ENCODE measurements around the gene TOB2.

The TOB2 gene

GRCh38 chr22:41446639-41447434, at the start of gene TOB2:
TSS of gene TOB2 (minus strand) at chr22:41446801. CDS start at chr22:41437345, 9,456 bp downstream.
- in situ Hi-C loops (cut with MboI; ENCODE audit: low sequenced_read_pairs), result no loop called here

- in situ Hi-C loops (cut with MboI; ENCODE audit: low sequenced_read_pairs), result no loop called here
Measured at GRCh38 chr22:41491374-41492100, 44.9 kb upstream of the TOB2 start.

DNA sequence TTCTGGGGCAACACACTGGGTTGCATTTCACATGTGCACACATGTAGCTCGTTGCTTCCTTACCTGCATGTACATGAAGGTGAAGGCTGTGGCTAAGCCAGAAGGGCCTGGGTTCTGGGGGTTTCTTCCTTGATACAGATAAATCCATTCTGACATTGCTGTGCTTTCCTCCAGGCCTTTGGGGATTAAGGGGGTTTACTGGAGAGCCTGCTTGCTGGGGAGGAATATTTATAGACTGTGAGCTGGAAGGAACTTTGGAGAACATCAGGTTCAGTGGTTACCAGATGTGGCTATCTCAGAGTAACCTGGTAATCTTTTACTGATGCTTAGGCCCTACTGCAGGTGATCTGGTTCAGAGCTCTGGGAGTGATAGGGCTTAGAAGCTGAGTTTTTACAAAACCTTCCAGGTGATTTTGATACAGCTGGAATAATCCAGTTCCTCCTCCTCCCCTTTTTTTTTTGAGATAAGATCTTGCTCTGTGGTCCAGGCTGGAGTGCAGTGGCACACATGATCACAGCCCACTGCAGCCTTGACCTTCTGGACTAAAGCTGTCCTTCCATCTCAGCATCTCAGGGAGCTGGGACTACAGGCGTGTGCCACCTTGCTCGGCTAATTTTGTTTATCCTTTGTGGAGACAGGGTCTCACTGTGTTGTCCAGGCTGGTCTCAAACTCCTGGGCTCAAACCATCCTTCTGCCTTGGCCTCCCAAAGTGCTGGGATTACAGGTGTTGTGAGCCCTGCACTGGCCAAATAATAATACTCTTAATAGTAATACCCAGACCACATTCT, 42.2 kb upstream of the TOB2 start:
- in situ Hi-C loops (cut with MboI; ENCODE audit: low sequenced_read_pairs), result no loop called here

DNA sequence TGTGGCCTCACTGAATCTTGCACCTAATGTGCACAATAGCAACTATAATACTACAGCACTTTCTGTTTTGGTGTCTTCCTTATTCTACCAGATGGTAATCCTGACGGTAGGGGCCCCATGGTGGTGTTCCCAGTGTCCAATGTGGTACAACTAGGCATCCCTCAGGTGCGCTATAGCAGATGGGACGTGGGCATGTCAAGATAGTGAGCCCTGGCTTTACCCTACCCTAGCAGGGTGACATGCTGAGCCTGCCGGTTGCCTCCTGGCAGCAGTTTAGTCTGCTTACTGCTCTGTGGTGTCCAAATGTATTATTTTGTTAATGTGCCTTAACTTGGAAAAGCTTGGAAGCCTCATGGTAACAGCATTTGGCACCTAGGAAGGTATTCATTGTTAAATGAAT, 41.5 kb upstream of the TOB2 start:
- in situ Hi-C loops (cut with MboI; ENCODE audit: low sequenced_read_pairs), result no loop called here

GRCh38 chr22:41487037-41487935, 40.7 kb upstream of the TOB2 start:
- in situ Hi-C loops (cut with MboI; ENCODE audit: low sequenced_read_pairs), result no loop called here

- in situ Hi-C loops (cut with MboI; ENCODE audit: low sequenced_read_pairs), result no loop called here
Measured at GRCh38 chr22:41485033-41485432, 38.4 kb upstream of the TOB2 start.

- in situ Hi-C loops (cut with MboI; ENCODE audit: low sequenced_read_pairs), result no loop called here
Measured at GRCh38 chr22:41482319-41482935, 35.8 kb upstream of the TOB2 start.

GRCh38 chr22:41481925-41482318, 35.3 kb upstream of the TOB2 start:
- in situ Hi-C loops (cut with MboI; ENCODE audit: low sequenced_read_pairs), result no loop called here

GRCh38 chr22:41481131-41481830, 34.7 kb upstream of the TOB2 start:
- in situ Hi-C loops (cut with MboI; ENCODE audit: low sequenced_read_pairs), result no loop called here

- in situ Hi-C loops (cut with MboI; ENCODE audit: low sequenced_read_pairs), result no loop called here
Measured at GRCh38 chr22:41480397-41480735, 33.8 kb upstream of the TOB2 start.

DNA sequence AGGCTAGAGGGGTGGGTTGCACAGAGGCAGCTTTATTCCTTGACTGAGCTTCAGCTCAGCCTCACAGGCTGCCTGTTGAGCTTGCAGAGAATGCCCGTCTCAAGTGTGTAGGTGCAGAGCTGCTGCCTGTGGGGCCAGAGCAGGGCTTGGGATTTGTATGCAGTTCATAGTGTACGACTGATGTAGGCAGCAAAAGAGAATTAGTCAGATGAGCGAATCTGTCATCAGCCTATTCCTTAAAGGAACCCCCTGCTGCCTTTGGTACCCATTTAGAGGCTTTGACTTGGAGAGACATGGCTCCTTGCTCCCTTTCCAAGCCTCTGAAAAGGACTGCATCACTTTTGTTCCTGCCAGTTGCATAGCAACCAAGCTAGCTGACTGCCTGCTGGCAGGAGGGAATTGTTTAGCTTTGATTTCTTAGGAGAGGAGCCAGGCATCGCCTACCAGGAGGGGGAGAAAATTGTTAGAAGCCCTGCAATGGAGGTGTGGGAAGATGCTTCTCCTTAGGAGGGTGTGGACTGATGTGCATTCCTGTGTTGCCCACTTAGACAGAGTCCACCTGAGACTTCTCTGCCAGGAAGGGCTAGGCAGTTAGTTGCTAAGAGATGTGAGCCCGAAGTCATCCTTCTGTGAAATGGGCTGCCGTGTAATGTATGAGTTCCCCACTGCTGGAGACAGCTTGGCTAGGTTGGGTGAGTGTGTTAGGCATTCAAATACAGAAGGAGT, 33.2 kb upstream of the TOB2 start:
- in situ Hi-C loops (cut with MboI; ENCODE audit: low sequenced_read_pairs), result no loop called here

DNA sequence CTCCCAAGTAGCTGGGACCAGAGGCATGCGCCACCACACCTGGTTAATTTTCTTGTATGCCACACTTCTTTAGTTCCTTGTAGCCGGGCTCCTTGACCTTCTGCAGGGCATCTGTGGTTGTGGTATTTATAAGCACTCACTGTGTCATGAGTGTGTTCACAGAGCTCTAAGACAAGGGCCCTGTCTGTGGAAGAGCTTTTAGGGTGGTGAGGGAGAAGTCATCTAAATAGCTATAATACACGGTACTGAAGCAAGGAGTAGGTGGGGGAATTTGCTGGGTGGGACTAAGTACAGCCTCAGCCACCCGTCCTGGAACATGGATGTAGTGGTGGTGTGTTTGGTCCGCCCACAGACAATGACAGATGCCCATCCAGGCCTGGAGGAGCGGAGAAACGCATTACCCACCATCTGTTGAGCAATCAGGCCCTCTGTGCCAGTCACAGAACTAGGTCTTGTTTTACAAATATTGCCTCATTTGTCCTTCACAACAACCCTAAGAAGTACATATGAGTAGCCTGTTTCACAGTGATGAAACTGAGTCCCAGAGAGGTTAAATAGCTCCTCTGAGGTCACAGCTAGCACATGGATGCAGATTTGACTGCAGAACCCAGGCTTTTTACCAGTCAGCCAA, 32.4 kb upstream of the TOB2 start:
- in situ Hi-C loops (cut with MboI; ENCODE audit: low sequenced_read_pairs), result no loop called here

- in situ Hi-C loops (cut with MboI; ENCODE audit: low sequenced_read_pairs), result no loop called here
Measured at GRCh38 chr22:41478473-41478872, 31.9 kb upstream of the TOB2 start.

DNA sequence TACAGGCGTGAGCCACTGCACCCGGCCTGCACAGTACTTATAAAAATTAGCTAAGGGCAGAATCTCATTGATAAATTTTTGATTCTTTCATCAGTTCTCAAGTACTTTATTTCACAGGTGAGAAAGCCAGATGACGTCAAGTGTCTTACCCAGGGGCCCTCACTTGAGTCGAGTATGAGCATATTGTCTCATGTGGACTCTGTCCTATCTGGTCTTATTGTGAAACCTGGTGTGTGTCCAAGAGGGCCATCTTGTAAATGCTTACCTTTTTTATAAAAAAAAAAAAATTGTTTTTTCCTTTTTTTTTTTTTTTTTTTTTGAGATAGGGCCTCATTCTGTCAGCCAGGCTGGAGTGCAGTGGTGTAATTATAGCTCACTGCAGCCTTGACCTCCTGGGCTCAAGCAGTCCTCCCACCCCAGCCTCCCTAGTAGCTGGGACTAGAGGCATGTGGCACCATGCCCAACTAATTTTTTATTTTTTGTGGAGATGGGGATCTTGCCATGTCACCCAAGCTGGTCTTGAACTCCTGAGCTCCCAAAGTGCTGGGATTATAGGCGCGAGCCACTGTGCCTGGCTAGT, 28.4 kb upstream of the TOB2 start:
- in situ Hi-C loops (cut with MboI; ENCODE audit: low sequenced_read_pairs), result no loop called here

DNA sequence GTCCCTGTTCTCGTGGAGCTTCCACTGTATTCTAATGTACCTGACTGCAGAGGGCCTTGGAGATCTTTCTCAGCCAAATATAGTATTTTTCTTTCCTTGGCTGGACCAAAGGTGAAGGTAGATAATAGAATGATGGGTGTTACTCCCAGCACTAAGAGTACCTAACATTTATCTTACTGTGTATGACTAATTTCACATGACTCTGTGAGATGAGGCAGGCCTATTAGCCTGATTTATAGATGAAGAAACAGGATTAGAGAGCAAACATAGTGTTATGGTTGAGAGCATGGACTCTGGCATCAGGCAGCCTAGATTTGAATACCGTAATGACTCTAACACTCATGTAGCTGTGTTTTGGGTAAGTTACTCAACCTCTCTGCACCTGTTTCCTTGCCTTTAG, 25.0 kb upstream of the TOB2 start:
- in situ Hi-C loops (cut with MboI; ENCODE audit: low sequenced_read_pairs), result no loop called here

DNA sequence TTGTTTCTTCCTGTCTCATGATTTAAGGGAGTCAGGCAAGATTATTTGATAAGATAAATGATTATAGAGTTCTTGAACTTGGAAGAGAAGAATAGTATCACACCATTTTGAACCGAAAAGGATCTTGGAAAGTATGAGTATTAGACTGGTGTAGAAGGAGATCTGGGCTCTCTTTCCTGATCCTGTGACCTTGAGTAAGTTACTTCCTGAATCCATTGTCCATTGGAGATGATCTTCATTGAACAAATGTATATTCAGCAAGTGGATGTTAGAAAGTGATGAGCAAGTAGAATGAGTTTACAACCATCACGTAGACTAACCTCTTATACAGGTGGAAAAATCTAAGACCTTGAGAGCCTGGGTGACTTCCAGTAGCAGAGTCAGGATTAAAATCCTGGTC, 24.3 kb upstream of the TOB2 start:
- in situ Hi-C loops (cut with MboI; ENCODE audit: low sequenced_read_pairs), result no loop called here

GRCh38 chr22:41469218-41469851, 22.7 kb upstream of the TOB2 start:
- in situ Hi-C loops (cut with MboI; ENCODE audit: low sequenced_read_pairs), result no loop called here

Data from hTERT RPE-1 (cell line).